ENCODE results near the gene ARMH2.
"Not testable (repeated sequence)": the region's sequence is repeated elsewhere in the genome, so short reads cannot be mapped to it uniquely, and the experiment has no call there.

The ARMH2 gene

DNA sequence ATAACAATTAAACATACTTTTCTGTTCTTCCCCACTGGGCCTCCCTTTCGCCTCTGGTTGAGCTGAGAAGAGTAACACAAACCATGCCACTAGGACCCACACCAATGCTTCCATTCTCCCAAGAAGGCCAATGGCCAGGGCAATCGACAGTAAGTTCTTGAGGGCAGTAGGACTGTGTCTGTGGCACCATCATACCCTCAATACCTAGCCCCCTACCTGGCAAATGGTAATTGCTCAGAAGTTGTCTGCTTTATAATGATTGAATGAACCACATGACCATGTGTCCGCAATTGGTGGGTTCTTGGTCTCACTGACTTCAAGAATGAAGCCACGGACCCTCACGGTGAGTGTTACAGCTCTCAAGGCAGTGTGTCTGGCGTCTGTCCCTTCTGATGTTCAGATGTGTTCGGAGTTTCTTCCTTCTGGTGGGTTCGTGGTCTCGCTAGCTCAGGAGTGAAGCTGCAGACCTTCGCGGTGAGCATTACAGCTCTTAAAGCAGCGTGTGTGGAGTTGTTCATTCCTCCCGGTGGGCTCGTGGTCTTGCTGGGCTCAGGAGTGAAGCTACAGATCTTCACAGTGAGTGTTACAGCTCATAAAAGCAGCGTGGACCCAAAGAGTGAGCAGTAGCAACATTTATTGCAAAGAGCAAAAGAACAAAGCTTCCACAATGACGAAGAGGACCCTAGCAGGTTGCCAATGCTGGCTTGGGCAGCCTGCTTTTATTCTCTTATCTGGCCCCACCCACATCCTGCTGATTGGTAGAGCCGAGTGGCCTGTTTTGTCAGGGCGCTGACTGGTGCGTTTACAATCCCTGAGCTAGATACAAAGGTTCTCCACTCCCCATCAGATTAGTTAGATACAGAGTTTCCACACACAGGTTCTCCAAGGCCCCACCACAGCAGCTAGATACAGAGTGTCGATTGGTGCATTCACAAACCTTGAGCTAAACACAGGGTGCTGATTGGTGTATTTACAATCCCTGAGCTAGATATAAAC is 33.6 kb downstream of the ARMH2 start:
- DNase-seq (ENCODE audit: low spot score) = not testable (repeated sequence)

DNA sequence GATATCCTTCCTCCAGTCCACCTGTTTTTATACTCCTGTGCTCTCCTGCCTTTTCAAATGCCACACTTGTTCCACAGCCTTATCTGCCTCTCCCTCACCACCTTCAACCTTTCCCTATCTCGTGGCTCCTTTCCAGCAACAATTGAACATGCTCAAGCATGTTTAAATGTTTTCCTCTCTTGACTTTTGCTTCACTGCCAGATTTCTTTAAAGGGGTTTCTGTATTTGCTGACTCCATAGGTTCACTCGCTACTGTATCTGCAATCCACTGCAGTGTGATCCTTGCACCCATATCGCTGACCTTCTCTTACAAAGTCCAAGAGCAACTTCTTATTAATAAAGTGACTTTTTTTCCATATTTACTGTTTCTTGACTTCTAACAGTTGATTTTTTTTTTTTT is 35.1 kb downstream of the ARMH2 start:
- no peak for DNase-seq (ENCODE audit: low spot score)

DNA sequence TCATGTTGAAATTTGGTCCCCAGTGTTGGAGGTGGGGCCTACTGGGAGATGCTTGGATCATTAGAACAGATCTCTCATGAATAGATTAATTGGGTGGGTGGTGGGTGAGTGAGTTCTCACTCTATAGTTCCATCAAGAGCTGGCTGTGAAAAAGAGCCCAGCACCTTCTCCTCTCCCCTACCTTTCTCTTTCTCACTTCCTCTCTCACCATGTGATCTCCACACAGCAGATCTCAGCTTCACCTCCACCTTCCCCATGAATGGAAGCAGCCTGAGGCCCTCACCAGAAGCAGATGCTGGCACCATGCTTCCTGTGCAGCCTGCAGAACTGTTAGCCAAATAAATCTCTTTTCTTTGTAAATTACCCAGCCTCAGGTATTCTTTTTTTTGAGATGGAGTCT is 36.9 kb downstream of the ARMH2 start:
- DNase-seq (ENCODE audit: low spot score) = no peak

DNA sequence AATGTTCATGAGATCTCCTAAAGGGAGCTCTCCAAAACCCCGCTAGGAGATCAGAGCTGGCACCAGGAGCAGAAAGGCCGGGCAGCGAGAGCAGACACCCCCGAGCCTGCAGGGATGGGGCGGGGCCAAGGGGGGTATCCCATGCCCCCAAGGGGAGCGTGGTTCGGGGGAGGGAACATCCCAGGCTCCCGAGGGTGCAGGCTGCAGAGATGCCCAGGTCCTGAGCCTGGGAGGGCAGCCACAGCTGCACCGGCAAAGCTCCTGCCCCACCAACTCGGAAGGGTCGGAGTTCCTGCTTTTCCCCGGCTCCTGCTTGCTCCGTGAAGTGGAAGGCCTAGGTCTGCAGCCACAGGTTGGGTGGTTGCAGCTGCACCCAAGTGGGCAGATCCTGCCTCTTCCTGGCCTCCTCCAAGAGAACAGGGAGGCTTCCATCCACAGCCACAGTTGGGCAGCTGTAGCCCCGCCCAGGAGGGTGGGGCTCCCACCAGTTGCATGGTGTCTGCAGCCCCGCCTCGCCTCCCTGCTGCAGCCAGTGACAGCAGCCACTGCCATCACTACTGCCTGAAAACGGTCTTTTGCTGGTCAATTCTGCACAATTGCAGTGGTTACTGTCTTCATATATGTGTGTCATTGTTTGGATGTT is 37.4 kb downstream of the ARMH2 start:
- no peak for DNase-seq (ENCODE audit: low spot score)

DNA sequence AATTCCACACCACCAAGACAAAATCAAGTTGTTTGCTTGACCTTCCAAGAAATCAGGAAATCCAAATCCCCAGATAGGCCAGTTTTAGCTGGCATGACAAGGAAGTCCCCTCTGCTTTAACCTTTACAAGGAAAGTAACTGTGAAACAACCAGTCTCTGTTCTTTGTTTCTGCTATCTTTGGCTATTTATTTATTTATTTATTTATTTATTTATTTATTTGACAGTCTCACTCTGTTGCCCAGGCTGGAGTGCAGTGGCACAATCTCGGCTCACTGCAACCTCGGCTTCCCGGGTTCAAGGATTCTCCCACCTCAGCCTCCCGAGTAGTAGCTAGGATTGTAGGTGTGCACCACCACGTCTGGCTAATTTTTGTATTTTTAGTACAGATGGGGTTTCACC is 38.5 kb downstream of the ARMH2 start:
- no peak for DNase-seq (ENCODE audit: low spot score)

DNA sequence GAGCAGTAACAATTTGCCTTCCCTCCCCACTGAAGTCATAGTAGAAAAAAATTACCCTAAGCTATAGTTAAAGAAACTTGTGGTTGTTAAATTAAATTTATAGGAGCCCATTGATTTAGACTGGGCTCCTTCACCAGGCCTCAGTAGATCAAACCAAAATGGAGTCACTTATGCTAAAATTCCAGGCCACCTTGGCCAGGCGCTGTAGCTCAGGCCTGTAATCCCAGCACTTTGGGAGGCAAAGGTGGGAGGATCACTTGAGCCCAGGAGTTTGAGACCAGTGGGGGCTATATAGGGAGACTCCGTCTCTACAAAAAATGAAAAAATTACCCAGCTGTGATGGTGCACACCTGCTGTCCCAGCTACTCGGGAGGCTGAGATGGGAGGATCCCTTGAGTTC is 39.0 kb downstream of the ARMH2 start:
- DNase-seq (ENCODE audit: low spot score) = no peak

DNA sequence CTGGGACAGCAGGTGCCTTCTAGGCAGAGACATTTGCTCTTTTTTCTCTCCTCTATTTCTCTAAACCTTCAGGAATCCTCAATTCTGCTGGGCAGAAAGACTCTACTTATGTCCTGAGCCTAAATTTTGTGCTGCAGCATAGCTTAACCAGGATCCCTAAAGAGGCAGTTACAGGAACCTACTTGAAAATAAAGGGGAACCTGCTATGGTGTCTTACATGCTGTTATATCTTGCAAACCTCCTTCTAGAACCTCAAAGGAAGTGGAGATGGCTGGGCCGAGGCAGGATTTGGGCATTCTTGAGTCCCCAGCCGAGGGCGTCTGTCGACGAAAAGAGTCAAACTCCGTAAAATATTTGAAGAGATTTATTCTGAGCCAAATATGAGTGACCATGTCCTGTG is 41.1 kb downstream of the ARMH2 start:
- no peak for DNase-seq (ENCODE audit: low spot score)

DNA sequence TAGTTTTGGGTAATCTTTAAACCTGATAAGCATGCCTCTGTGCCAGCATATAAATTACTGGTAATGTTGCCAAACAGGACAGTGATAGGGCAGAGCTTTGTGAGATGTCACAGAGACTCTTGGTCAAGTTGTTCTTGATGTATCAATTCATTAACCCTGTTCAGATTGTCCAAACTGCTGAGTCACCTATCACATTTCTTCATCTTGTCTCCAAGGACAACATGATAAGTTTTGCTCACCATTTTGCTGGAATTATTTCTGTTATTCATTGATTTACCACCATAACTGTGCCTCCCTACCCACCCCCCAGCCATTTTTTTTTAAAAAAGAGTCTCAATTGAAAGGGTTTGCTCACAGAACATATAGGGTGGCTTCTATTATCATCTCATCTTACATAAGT is 43.4 kb downstream of the ARMH2 start:
- DNase-seq (ENCODE audit: low spot score) = no peak

DNA sequence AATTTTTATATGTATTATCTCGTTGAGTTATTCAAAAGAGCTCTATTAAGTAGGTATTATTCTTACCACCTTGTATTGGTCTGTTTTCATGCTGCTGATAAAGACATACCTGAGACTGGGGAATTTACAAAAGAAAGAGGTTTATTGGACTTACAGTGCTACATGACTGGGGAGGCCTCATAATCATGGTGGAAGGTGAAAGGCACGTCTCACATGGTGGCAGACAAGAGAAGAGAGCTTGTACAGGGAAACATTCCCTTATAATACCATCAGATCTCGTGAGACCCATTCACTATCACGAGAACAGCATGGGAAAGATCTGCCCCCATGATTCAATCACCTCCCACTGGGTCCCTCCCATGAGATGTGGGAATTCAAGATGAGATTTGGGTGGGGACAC is 44.3 kb downstream of the ARMH2 start:
- not testable (repeated sequence) for DNase-seq (ENCODE audit: low spot score)

DNA sequence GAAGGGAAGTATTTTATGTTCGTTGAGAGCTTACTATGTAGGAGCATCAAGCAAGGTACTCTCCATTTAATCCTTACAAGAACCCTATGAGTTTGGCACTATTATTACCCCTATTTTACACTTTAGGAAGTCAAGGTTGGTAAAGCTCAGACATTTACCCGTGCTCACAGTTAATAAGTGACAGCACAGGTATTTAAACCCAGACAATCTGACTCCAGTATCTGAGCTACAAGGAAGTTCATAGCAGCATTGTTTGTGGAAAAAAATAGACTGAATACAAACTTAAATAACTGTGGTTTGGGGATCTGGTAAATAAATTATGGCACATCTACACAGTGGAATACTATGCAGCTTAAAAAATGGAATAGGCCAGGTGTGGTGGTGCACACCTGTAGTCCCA is 45.2 kb downstream of the ARMH2 start:
- DNase-seq (ENCODE audit: low spot score) = no peak

DNA sequence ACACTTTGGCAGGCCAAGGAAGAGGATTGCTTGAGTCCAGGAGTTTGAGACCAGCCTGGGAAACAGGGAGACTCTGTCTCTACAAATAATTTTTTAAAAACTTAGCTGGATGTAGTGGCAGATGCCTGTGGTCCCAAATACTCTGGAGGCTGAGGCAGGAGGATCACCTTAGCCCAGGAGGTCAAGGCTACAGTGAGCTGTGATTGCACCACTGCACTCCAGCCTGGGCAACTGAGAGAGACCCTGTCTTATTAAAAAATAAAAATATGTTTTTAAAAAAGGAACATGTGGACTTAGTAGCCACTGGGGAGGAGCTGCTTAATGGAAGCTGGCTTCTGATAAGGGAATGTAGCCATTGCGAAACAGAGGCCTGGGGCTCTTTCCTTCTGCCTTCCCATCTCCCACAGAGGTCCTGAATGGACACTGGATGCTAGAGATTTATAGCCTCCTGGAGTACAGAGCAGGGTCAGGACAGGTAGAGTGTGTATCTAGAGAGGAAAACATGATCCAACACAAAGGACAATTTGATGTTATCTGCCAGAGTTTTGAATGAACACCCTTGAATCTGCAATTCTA is 45.7 kb downstream of the ARMH2 start:
- no peak for DNase-seq (ENCODE audit: low spot score)

DNA sequence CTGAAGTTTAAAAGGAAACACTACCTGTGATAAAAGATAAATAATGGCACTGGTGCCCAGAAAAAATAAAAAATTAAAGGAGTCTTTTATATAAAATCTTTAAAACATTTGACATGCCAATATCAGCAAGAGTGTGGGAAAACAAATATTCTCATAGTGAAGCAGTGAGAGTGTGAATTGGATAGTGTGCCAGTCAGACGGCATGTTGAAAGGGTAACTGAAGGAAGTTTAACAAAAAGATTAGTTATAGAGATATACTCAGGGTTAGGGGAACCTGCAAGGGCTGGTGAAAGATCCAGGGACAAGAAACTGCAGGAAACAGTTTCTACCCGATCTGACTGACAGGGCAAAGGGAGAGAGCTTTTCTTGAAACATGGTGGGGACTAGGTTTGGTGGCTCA is 46.2 kb downstream of the ARMH2 start:
- no peak for DNase-seq (ENCODE audit: low spot score)

DNA sequence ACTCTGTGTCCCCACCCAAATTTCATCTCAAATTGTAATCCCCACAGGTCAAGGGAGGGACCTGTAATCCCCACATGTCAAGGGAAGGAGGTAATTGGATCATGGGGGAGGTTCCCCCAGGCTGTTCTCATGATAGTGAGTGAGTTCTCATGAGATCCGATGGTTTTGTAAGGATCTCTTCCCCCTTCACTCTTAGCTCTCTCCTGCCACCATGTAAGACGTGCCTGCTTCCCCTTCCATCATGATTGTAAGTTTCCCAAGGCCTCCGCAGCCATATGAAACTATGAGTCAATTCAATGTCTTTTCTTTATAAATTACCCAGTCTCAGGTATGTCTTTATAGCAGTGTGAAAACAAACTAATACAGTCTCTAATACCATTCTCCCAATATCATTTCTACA is 47.8 kb downstream of the ARMH2 start:
- DNase-seq (ENCODE audit: low spot score) = not testable (repeated sequence)

DNA sequence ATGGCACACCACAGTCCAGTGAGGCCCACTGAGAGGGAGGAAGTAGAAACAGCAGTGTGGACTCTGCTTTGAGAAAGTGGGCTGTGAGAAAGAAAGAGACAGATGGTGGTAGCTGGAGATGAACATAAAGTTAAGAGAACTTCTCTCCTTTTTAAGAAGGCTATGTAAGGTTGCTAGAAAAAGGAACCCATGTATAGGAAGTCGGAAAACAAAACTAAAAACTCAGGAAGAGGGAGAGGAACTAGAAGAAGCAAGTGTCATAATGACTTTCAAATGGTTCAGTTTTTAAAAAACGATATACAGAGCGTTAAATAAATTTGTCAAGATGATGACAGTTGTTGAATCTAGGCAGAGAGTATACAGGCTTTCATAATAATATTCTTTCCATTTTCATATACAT is 49.4 kb downstream of the ARMH2 start:
- no peak for DNase-seq (ENCODE audit: low spot score)

Measured in GM03348 (cell line).